ENCODE results near the gene C16orf96.
"Not testable (repeated sequence)": the region's sequence is repeated elsewhere in the genome, so short reads cannot be mapped to it uniquely, and the experiment has no call there.

C16orf96 gene

GRCh38 chr16:4570086-4570485, 13.9 kb downstream of the C16orf96 start:
- no peak for DNase-seq

GRCh38 chr16:4570688-4571321, 14.7 kb downstream of the C16orf96 start:
- no peak for DNase-seq

- DNase-seq, result no peak
Observed at GRCh38 chr16:4572715-4573114, 16.6 kb downstream of the C16orf96 start.

- not testable (repeated sequence) for DNase-seq
Observed at GRCh38 chr16:4573926-4574325, 17.8 kb downstream of the C16orf96 start.

GRCh38 chr16:4574919-4575705, 19.0 kb downstream of the C16orf96 start:
- DNase-seq, result no peak

GRCh38 chr16:4576008-4576407, 19.9 kb downstream of the C16orf96 start:
- DNase-seq, result no peak

GRCh38 chr16:4578961-4579530, 22.9 kb downstream of the C16orf96 start:
- no peak for DNase-seq

- DNase-seq, result no peak
Observed at GRCh38 chr16:4580250-4580649, 24.1 kb downstream of the C16orf96 start.

- DNase-seq, result no peak
Observed at GRCh38 chr16:4583906-4584305, 27.8 kb downstream of the C16orf96 start.

- DNase-seq, result no peak
Observed at GRCh38 chr16:4586291-4586690, 30.2 kb downstream of the C16orf96 start.

- DNase-seq, result peak; percentile 10
Observed at GRCh38 chr16:4588386-4588785, 32.2 kb downstream of the C16orf96 start.

GRCh38 chr16:4588961-4589360, 32.8 kb downstream of the C16orf96 start:
- no peak for DNase-seq

GRCh38 chr16:4591191-4591590, 35.1 kb downstream of the C16orf96 start:
- no peak for DNase-seq

- DNase-seq, result no peak
Observed at GRCh38 chr16:4591706-4592470, 35.7 kb downstream of the C16orf96 start.

GRCh38 chr16:4593086-4593485, 36.9 kb downstream of the C16orf96 start:
- no peak for DNase-seq

GRCh38 chr16:4594433-4595410, 38.6 kb downstream of the C16orf96 start:
- no peak for DNase-seq

GRCh38 chr16:4597174-4597573, 41.0 kb downstream of the C16orf96 start:
- DNase-seq, result no peak

- DNase-seq, result no peak
Observed at GRCh38 chr16:4599037-4599436, 42.9 kb downstream of the C16orf96 start.

- no peak for DNase-seq
Observed at GRCh38 chr16:4599545-4599944, 43.4 kb downstream of the C16orf96 start.

- DNase-seq, result no peak
Observed at GRCh38 chr16:4601036-4601863, 45.1 kb downstream of the C16orf96 start.

- no peak for DNase-seq
Observed at GRCh38 chr16:4601864-4602186, 45.7 kb downstream of the C16orf96 start.
